Small intestine (tissue), 7 donors: ENCODE measurements around the gene SPATA13. TPM values are rescaled to one million over a fixed set of nuclear protein-coding genes. Genes with fewer than 3 reads are reported as not detected.
"Not testable (repeated sequence)": the region's sequence is repeated elsewhere in the genome, so short reads cannot be mapped to it uniquely, and the experiment has no call there.

Source experiments
- DNase-seq, 2 donors: peaks; one replicate each; pipeline versions ENCODE4 v3.0.0 to v3.0.0-alpha.2; 2013
- FAIRE-seq: peaks from 2 replicates; lab custom pipeline; 2012; peaks lifted over from hg19 to GRCh38; lab: Jason Lieb, UNC
- H3K27ac ChIP-seq, 3 donors: one replicate each; pipeline ENCODE4 v1.5.1; 2013; ENCODE audit warnings: low read length in 2 of 3, mild to moderate bottlenecking in 2 of 3, control low read depth in 1 of 3, inconsistent platforms in 1 of 3, low read depth in 1 of 3, moderate library complexity in 1 of 3
- H3K27me3 ChIP-seq, 3 donors: one replicate each; pipeline ENCODE4 v1.6.1; 2013; ENCODE audit warnings: low read length in 3 of 3, inconsistent platforms in 1 of 3; ENCODE audit not compliant: control insufficient read depth in 3 of 3, insufficient read depth in 3 of 3
- H3K36me3 ChIP-seq, 3 donors: one replicate each; pipeline ENCODE4 v1.6.1; 2013; ENCODE audit warnings: low read length in 3 of 3, inconsistent platforms in 1 of 3, low read depth in 1 of 3, mild to moderate bottlenecking in 1 of 3, moderate library complexity in 1 of 3; ENCODE audit not compliant: control insufficient read depth in 3 of 3, insufficient read depth in 2 of 3
- H3K4me1 ChIP-seq, 3 donors: one replicate each; pipeline ENCODE4 v1.6.1; 2013; ENCODE audit warnings: low read length in 2 of 3, inconsistent platforms in 1 of 3, low read depth in 1 of 3, mild to moderate bottlenecking in 1 of 3, moderate library complexity in 1 of 3; ENCODE audit not compliant: control insufficient read depth in 3 of 3, insufficient read depth in 2 of 3
- H3K4me3 ChIP-seq, 3 donors: one replicate each; pipeline ENCODE4 v1.5.1; 2013; ENCODE audit warnings: low read length in 3 of 3, control low read depth in 1 of 3, inconsistent platforms in 1 of 3, low read depth in 1 of 3, mild to moderate bottlenecking in 1 of 3, moderate library complexity in 1 of 3
- H3K9me3 ChIP-seq, 2 donors: one replicate each; pipeline ENCODE4 v1.6.1; 2013; ENCODE audit warnings: low read depth in 1 of 2, low read length in 1 of 2; ENCODE audit not compliant: control insufficient read depth in 2 of 2, insufficient read depth in 1 of 2
- WGBS, 3 donors: extraction: QIAGEN DNeasy Blood & Tissue Kit; methylation state at CpG; one replicate each; pipeline ENCODE4 v1.1.7; 2013; 5-methylcytosine and 5-hydroxymethylcytosine counted together
- polyA plus RNA-seq, 4 donors: library from polyadenylated mRNA; stranded (reverse) in 3 of 4; unstranded in 1 of 4; fragments of 200-250 nt in 3 of 4; fragments of 120-200 nt in 1 of 4; gene quantifications; one replicate each; pipeline versions ENCODE4 v1.2.1 to v1.2.3, GENCODE V29; 2013
- donor health status: healthy with polysubstance abuse.
- donor health status: control.
- donor health status: control.
- donor health status: Bipolar disorder and iron deficiency.
- donor health status: healthy.

Gene SPATA13
- polyA plus RNA-seq, 4 donors = 10.0 to 57.0 (median 15.0) TPM

GRCh38 chr13:24212254-24212653 lies 51.7 kb downstream of the SPATA13 start:
- 77 to 92% (median 78%) methylated on average over 5 of the region's 5 CpGs for WGBS, 3 donors
- Histone ChIP-seq H3K36me3 (no peaks in the 10 kb centered on the region), H3K9me3 (no peaks in the 10 kb centered on the region), H3K4me3 (no peak overlapping the region), H3K4me1 (peaks cover 0 to 12% (median 3%) of the 10 kb centered on the region in 3 donors), H3K27ac (no peak overlapping the region), H3K27me3 (no peaks in the 10 kb centered on the region)
- no peak for FAIRE-seq
- DNase-seq = no peak

GRCh38 chr13:24212674-24213073 lies 52.2 kb downstream of the SPATA13 start:
- Histone ChIP-seq H3K36me3 (no peaks in the 10 kb centered on the region), H3K27me3 (no peaks in the 10 kb centered on the region), H3K27ac (no peak overlapping the region), H3K9me3 (no peaks in the 10 kb centered on the region), H3K4me3 (no peak overlapping the region), H3K4me1 (peaks cover 0 to 15% (median 4%) of the 10 kb centered on the region in 3 donors)
- DNase-seq (no peak), FAIRE-seq (no peak)
- 80 to 83% (median 83%) methylated on average over 7 of the region's 7 CpGs for WGBS, 3 donors

- H3K27ac ChIP-seq = no peak overlapping the region
Measured at GRCh38 chr13:24213932-24214331, 53.4 kb downstream of the SPATA13 start.

GRCh38 chr13:24214528-24214927 lies 54.0 kb downstream of the SPATA13 start:
- Histone ChIP-seq H3K9me3 (no peaks in the 10 kb centered on the region), H3K36me3 (no peaks in the 10 kb centered on the region), H3K4me3 (no peak overlapping the region), H3K27me3 (no peaks in the 10 kb centered on the region), H3K27ac (no peak overlapping the region), H3K4me1 (peaks cover 3 to 23% (median 10%) of the 10 kb centered on the region in 3 donors)
- no peak for DNase-seq
- no peak for FAIRE-seq
- WGBS, 3 donors = 86 to 95% (median 95%) methylated on average over 2 of the region's 2 CpGs

More at GRCh38 chr13:24213932-24214331, 53.4 kb downstream of the SPATA13 start:
- no peak overlapping the region for H3K4me3 ChIP-seq
- H3K36me3 ChIP-seq = no peaks in the 10 kb centered on the region
- H3K4me1 ChIP-seq = peaks cover 3 to 23% (median 10%) of the 10 kb centered on the region in 3 donors
- no peaks in the 10 kb centered on the region for H3K9me3 ChIP-seq
- H3K27me3 ChIP-seq = no peaks in the 10 kb centered on the region
- DNase-seq (no peak), FAIRE-seq (no peak)
- WGBS, 3 donors = 93 to 94% (median 93%) methylated on average over 3 of the region's 3 CpGs

DNA sequence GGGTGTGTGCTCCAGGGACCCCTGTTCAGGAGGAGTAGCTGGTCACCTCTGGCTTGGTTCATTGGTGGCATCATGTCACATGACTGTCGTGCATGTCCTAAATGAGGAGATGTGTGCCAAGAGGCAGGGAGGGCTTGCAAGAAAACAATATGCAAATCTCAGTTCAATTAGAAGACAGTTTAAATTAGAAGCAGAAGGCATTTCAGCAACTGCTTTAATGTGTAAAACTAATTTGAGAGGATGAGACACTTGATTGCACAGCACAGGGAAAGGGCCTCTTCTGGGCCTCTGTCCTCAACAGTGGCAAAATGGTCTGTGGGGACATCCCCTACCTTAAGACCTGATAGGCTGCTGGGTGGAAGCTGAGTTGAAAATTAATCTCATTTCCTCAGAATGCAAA lies 54.6 kb downstream of the SPATA13 start:
- Histone ChIP-seq H3K9me3 (no peaks in the 10 kb centered on the region), H3K4me3 (no peak overlapping the region), H3K27ac (no peak overlapping the region), H3K4me1 (peaks cover 3 to 28% (median 10%) of the 10 kb centered on the region in 3 donors), H3K36me3 (no peaks in the 10 kb centered on the region), H3K27me3 (no peaks in the 10 kb centered on the region)
- DNase-seq (peak in 1 of 2 donors; percentile 22), FAIRE-seq (no peak)
- WGBS, 3 donors = 64 to 76% (median 71%) methylated on average over 1 of the region's 1 CpG

DNA sequence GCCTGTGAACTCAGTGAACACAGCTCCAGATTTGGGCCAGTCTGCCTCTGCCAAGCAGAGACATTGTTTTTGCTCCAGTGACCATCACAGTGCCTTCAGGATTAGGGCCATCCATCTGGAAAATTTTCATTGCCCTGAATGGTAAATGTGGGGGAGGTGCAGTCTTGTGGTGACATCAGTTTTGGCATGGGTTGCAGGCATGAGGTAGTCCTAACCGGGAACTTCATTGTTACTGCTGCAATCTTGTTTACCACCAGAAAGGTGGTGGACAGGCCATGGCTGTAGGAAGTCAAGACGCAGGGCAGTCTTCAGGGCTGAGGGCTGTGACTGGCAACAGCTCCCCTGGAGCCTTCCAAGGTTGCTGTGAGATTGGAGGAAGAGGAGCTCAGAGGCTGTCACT lies 55.2 kb downstream of the SPATA13 start:
- WGBS, 3 donors = 47 to 61% (median 51%) methylated on average over 2 of the region's 2 CpGs
- peaks cover 3 to 28% (median 10%) of the 10 kb centered on the region in 3 donors for H3K4me1 ChIP-seq
- FAIRE-seq = no peak
- H3K9me3 ChIP-seq = no peaks in the 10 kb centered on the region
- no peaks in the 10 kb centered on the region for H3K27me3 ChIP-seq
- DNase-seq = no peak
- no peak overlapping the region for H3K27ac ChIP-seq
- H3K36me3 ChIP-seq = no peaks in the 10 kb centered on the region
- no peak overlapping the region for H3K4me3 ChIP-seq

- no peaks in the 10 kb centered on the region for H3K36me3 ChIP-seq
- no peak overlapping the region for H3K4me3 ChIP-seq
- WGBS, 3 donors = 94 to 97% (median 95%) methylated on average over 4 of the region's 4 CpGs
- no peak for FAIRE-seq
- H3K27ac ChIP-seq = peak overlapping the region in 1 of 3 donors; percentile 90
- H3K4me1 ChIP-seq = peaks cover 3 to 28% (median 10%) of the 10 kb centered on the region in 3 donors
- H3K9me3 ChIP-seq = no peaks in the 10 kb centered on the region
- no peak for DNase-seq
- no peaks in the 10 kb centered on the region for H3K27me3 ChIP-seq
Measured at GRCh38 chr13:24216176-24216575, 55.7 kb downstream of the SPATA13 start.

- not testable (repeated sequence) for DNase-seq, H3K9me3 ChIP-seq, H3K36me3 ChIP-seq, H3K4me3 ChIP-seq, H3K27me3 ChIP-seq, FAIRE-seq
- Histone ChIP-seq H3K4me1 (peaks cover 3 to 28% (median 10%) of the 10 kb centered on the region in 3 donors), H3K27ac (peak overlapping the region in 2 of 3 donors; percentile 82 to 90)
- 85 to 100% (median 89%) methylated on average over 2 of the region's 2 CpGs for WGBS, 3 donors
Measured at GRCh38 chr13:24216779-24217178, 56.3 kb downstream of the SPATA13 start.
